IPS DF 6.9 (cell line): Measurements from ENCODE around the gene ARHGAP32.
"Not testable (repeated sequence)": the region's sequence is repeated elsewhere in the genome, so short reads cannot be mapped to it uniquely, and the experiment has no call there.

Source experiments
- DNase-seq: peaks from one replicate; pipeline ENCODE4 v3.0.0-alpha.2; 2013; ENCODE audit warnings: low read depth, low spot score
- H3K27ac ChIP-seq: one replicate; pipeline ENCODE4 v1.5.1; 2013; ENCODE audit warnings: low read length, control low read depth
- H3K27me3 ChIP-seq: 2 replicates; pipeline ENCODE4 v1.6.1; 2013; ENCODE audit warnings: mild to moderate bottlenecking, low read length; ENCODE audit not compliant: control insufficient read depth, insufficient read depth
- H3K36me3 ChIP-seq: 2 replicates; pipeline ENCODE4 v1.6.1; 2013; ENCODE audit warnings: low read length; ENCODE audit not compliant: control insufficient read depth, insufficient read depth
- H3K4me1 ChIP-seq: 2 replicates; pipeline ENCODE4 v1.6.1; 2013; ENCODE audit warnings: low read length; ENCODE audit not compliant: control insufficient read depth, insufficient read depth
- H3K4me3 ChIP-seq: 2 replicates; pipeline ENCODE4 v1.5.1; 2013; ENCODE audit warnings: mild to moderate bottlenecking, low read length
- H3K9me3 ChIP-seq: 2 replicates; pipeline ENCODE4 v1.6.1; 2013; ENCODE audit warnings: low read length, inconsistent platforms; ENCODE audit not compliant: control insufficient read depth, insufficient read depth
- WGBS: extraction: QIAGEN DNeasy Blood & Tissue Kit; methylation state at CpG from one replicate; pipeline ENCODE4 v1.1.7; 2013; ENCODE audit warnings: mixed read lengths, missing lambda C conversion rate; ENCODE audit not compliant: insufficient read length, insufficient coverage; 5-methylcytosine and 5-hydroxymethylcytosine counted together

ARHGAP32 gene

GRCh38 chr11:129204150-129204838 is 12.2 kb upstream of the ARHGAP32 start:
- no peak overlapping the region for H3K27ac ChIP-seq
- WGBS, result no CpG with 5 or more reads among the region's 4 CpGs
- H3K9me3 ChIP-seq, result no peaks in the 10 kb centered on the region
- no peaks in the 10 kb centered on the region; the same call in 1 of the 2 replicates for H3K4me1 ChIP-seq
- H3K36me3 ChIP-seq, result 0 out of 2 replicates have a peak, but pooled peaks cover under 1% of the 10 kb centered on the region
- no peaks in the 10 kb centered on the region for H3K27me3 ChIP-seq
- no peak for DNase-seq
- no peak overlapping the region for H3K4me3 ChIP-seq

GRCh38 chr11:129202646-129203045 is 10.5 kb upstream of the ARHGAP32 start:
- no peak overlapping the region for H3K27ac ChIP-seq
- no peaks in the 10 kb centered on the region for H3K27me3 ChIP-seq
- no peak overlapping the region for H3K4me3 ChIP-seq
- DNase-seq, result no peak
- H3K36me3 ChIP-seq, result 0 out of 2 replicates have a peak, but pooled peaks cover 2% of the 10 kb centered on the region
- H3K4me1 ChIP-seq, result no peaks in the 10 kb centered on the region; the same call in 1 of the 2 replicates
- no peaks in the 10 kb centered on the region for H3K9me3 ChIP-seq
- no CpG with 5 or more reads among the region's 5 CpGs for WGBS

GRCh38 chr11:129195682-129196081 is 3.6 kb upstream of the ARHGAP32 start:
- WGBS, result no CpG with 5 or more reads among the region's 6 CpGs
- Histone ChIP-seq H3K27ac (no peak overlapping the region), H3K9me3 (no peaks in the 10 kb centered on the region), H3K4me3 (no peak overlapping the region), H3K27me3 (no peaks in the 10 kb centered on the region), H3K36me3 (0 out of 2 replicates have a peak, but pooled peaks cover 2% of the 10 kb centered on the region), H3K4me1 (no peaks in the 10 kb centered on the region)
- DNase-seq, result no peak

- Histone ChIP-seq H3K27ac (no peak overlapping the region), H3K27me3 (no peaks in the 10 kb centered on the region), H3K36me3 (no peaks in the 10 kb centered on the region), H3K9me3 (no peaks in the 10 kb centered on the region), H3K4me3 (no peak overlapping the region), H3K4me1 (no peaks in the 10 kb centered on the region)
- DNase-seq, result no peak
- no CpG with 5 or more reads among the region's 4 CpGs for WGBS
Measured at GRCh38 chr11:129191649-129192048, 476 bp downstream of the ARHGAP32 start.

- Histone ChIP-seq H3K4me1 (no peaks in the 10 kb centered on the region), H3K9me3 (no peaks in the 10 kb centered on the region), H3K36me3 (no peaks in the 10 kb centered on the region), H3K27ac (no peak overlapping the region), H3K27me3 (no peaks in the 10 kb centered on the region), H3K4me3 (no peak overlapping the region)
- WGBS, result no CpG with 5 or more reads among the region's 4 CpGs
- no peak for DNase-seq
Measured at GRCh38 chr11:129190087-129190486, 2.0 kb downstream of the ARHGAP32 start.

GRCh38 chr11:129189646-129190045 is 2.5 kb downstream of the ARHGAP32 start:
- no CpG with 5 or more reads among the region's 1 CpG for whole genome bisulfite sequencing
- no peak for DNase-seq
- Histone ChIP-seq H3K9me3 (no peaks in the 10 kb centered on the region), H3K4me3 (no peak overlapping the region), H3K4me1 (no peaks in the 10 kb centered on the region), H3K27ac (no peak overlapping the region), H3K27me3 (no peaks in the 10 kb centered on the region), H3K36me3 (no peaks in the 10 kb centered on the region)

- H3K9me3 ChIP-seq, H3K4me1 ChIP-seq, DNase-seq, H3K4me3 ChIP-seq, H3K27me3 ChIP-seq, H3K27ac ChIP-seq, H3K36me3 ChIP-seq: not testable (repeated sequence)
- WGBS, result no CpG with 5 or more reads among the region's 2 CpGs
Measured at GRCh38 chr11:129185082-129185481, 7.0 kb downstream of the ARHGAP32 start.

- no peak overlapping the region for H3K4me3 ChIP-seq
- H3K4me1 ChIP-seq, result no peaks in the 10 kb centered on the region
- no peak for DNase-seq
- no CpG with 5 or more reads among the region's 2 CpGs for WGBS
- H3K27ac ChIP-seq, result no peak overlapping the region
- no peaks in the 10 kb centered on the region for H3K9me3 ChIP-seq
- no peaks in the 10 kb centered on the region for H3K27me3 ChIP-seq
- no peaks in the 10 kb centered on the region for H3K36me3 ChIP-seq
Measured at GRCh38 chr11:129184581-129184980, 7.5 kb downstream of the ARHGAP32 start.

- Histone ChIP-seq H3K27ac (no peak overlapping the region), H3K36me3 (no peaks in the 10 kb centered on the region), H3K9me3 (no peaks in the 10 kb centered on the region), H3K4me1 (no peaks in the 10 kb centered on the region; the same call in 1 of the 2 replicates), H3K27me3 (no peaks in the 10 kb centered on the region), H3K4me3 (no peak overlapping the region)
- no CpG with 5 or more reads among the region's 1 CpG for WGBS
- DNase-seq, result no peak
Measured at GRCh38 chr11:129167315-129167714, 24.8 kb downstream of the ARHGAP32 start.

- H3K9me3 ChIP-seq, result no peaks in the 10 kb centered on the region
- H3K27ac ChIP-seq, result no peak overlapping the region
- H3K27me3 ChIP-seq, result no peaks in the 10 kb centered on the region
- no peaks in the 10 kb centered on the region; the same call in 1 of the 2 replicates for H3K4me1 ChIP-seq
- WGBS, result no CpG with 5 or more reads among the region's 3 CpGs
- no peaks in the 10 kb centered on the region for H3K36me3 ChIP-seq
- no peak for DNase-seq
- no peak overlapping the region for H3K4me3 ChIP-seq
Measured at GRCh38 chr11:129163714-129164164, 28.4 kb downstream of the ARHGAP32 start.

GRCh38 chr11:129157080-129157479 is 35.0 kb downstream of the ARHGAP32 start:
- not testable (repeated sequence) for H3K9me3 ChIP-seq, H3K36me3 ChIP-seq, DNase-seq, H3K4me1 ChIP-seq, H3K27me3 ChIP-seq, H3K4me3 ChIP-seq, H3K27ac ChIP-seq
- no CpG with 5 or more reads among the region's 3 CpGs for WGBS
